ENCODE measurements around the gene COL4A2.

- no peak for TF ChIP-seq CTCF (IDR thresholded peaks at IDR 0.05)
- no peak for TF ChIP-seq POLR2A (IDR thresholded peaks at IDR 0.05)
- no peak for TF ChIP-seq POLR2AphosphoS5 (IDR thresholded peaks at IDR 0.05)
Observed at GRCh38 chr13:110469597-110469996, 162.5 kb downstream of the COL4A2 start.

Data from suprapubic skin (tissue), 4 donors.